ENCODE measurements around the gene PDE1C. TPM values are rescaled to one million over a fixed set of nuclear protein-coding genes. Genes with fewer than 3 reads are reported as not detected.
"Not testable (repeated sequence)": the region's sequence is repeated elsewhere in the genome, so short reads cannot be mapped to it uniquely, and the experiment has no call there.

Gene PDE1C
- total RNA-seq (2014; rRNA removed; shearing (Covaris generic)): 1.9 and 2.4 TPM in 2 replicates

GRCh38 chr7:32070406-32071360, at the start of gene PDE1C:
Gene PDE1C, minus strand, starts transcription at chr7:32070407.
- DNase-seq (ENCODE audit: low spot score): no peak

- no peak for DNase-seq (ENCODE audit: low spot score)
Measured at GRCh38 chr7:32119790-32120196, 49.6 kb upstream of the PDE1C start.

DNA sequence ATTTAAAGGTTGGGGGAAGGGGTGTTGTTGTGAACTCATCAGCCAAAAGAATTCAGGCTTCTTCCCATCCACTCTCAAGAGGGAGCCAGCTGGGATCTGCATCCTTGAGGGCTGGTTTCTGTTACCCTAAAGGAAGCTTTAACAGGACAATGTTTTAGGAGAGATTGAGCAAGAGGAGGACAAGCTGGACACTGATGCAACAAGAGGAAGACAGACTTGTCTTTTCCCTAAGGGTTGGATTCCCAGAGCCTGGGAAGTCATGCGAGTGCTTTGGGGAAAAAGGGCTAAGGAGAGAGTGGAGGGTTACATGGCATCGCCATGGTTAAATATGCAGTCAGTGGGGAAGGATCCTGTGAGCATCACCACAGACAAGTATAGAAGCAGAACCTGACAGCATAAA, 47.6 kb upstream of the PDE1C start:
- DNase-seq (ENCODE audit: low spot score): no peak

- DNase-seq (ENCODE audit: low spot score): no peak
Measured at GRCh38 chr7:32116436-32116835, 46.2 kb upstream of the PDE1C start.

- DNase-seq (ENCODE audit: low spot score): no peak
Measured at GRCh38 chr7:32115831-32116230, 45.6 kb upstream of the PDE1C start.

DNA sequence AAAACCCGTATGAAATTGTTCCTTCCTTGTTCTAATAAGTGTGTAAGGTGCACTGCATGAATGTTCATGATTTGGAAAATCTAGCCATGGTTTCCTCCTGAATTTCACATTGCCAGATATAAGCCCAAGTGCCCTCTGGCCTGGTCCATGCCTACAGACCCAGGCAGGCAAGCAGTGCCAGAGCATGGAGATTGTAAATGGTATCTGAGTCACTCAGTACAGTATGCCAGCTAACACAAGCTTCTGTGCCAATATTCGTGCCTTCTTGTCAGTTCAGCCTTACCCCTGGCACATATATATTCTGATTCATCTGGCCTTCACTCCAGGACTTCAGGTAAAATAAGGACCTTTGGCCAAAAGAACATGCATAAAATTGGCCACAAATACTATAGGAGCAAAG, 38.4 kb upstream of the PDE1C start:
- no peak for DNase-seq (ENCODE audit: low spot score)

GRCh38 chr7:32104766-32105165, 34.6 kb upstream of the PDE1C start:
- DNase-seq (ENCODE audit: low spot score): no peak

DNA sequence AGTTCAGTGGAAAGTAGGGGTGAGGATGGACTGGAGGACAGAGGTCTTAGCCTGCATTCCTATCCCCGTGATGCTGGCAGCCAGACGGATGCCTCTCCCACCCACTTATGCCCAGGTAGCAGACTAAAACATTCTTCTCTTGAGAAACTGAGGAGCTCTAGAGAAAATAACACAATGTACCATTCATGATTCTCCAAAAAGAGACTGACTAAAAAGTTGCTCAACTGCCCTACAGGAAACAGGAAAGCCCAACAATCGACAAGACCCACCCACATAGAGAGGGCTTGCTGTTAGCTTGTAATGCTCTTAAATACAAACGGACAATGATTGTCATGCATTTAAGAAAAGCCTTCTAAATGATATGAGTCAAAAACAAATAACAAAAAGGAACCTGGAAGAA, 33.2 kb upstream of the PDE1C start:
- no peak for DNase-seq (ENCODE audit: low spot score)

GRCh38 chr7:32102432-32102873, 32.2 kb upstream of the PDE1C start:
- no peak for DNase-seq (ENCODE audit: low spot score)

DNA sequence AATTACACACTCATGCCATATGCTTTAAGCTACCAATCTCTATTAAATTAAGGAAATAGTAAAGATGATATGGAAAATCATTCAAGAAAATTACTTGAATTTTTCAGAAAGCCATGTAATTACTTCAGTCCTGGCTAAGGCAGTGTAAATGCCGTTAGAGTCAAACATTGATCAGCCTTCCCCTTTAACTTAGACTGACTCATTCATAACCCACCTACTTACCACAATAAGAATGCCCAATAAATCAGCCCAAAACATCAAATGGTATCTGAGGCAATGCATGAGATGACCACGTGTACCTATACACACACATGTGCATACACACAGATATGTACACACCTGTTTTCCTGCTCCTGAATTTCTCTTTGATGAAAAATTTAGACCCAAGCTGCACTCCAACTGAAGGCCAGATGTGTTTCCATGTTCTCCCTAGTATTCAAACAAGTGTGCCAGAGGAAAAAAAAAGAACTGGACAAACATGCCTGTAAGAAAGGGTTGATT, 30.2 kb upstream of the PDE1C start:
- no peak for DNase-seq (ENCODE audit: low spot score)

GRCh38 chr7:32094516-32094915, 24.3 kb upstream of the PDE1C start:
- DNase-seq (ENCODE audit: low spot score): no peak

- peak; percentile 95 for DNase-seq (ENCODE audit: low spot score)
Measured at GRCh38 chr7:32093415-32094408, 23.5 kb upstream of the PDE1C start.

DNA sequence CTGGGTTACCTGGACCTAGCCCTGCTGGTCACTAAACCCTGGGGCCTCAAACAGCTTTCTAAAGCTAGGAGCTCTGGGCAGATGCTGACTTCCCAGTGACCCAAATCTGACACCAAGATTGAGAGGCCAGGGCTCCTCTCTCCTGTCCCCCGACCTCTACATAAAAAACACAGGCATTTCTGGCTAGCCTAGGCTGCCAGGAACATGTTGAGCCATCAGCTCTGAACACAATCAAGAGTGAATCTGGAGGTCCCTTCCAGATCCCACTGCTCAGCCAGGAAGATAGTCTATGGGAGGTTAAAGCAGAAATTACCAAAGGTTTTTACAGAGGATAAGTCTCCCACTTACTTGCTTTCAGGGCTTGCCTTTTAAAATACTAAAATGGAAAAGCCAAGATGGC, 22.1 kb upstream of the PDE1C start:
- DNase-seq (ENCODE audit: low spot score): no peak

- DNase-seq (ENCODE audit: low spot score): no peak
Measured at GRCh38 chr7:32091608-32092210, 21.5 kb upstream of the PDE1C start.

- DNase-seq (ENCODE audit: low spot score): no peak
Measured at GRCh38 chr7:32089678-32090077, 19.5 kb upstream of the PDE1C start.

- DNase-seq (ENCODE audit: low spot score): no peak
Measured at GRCh38 chr7:32089256-32089655, 19.0 kb upstream of the PDE1C start.

- no peak for DNase-seq (ENCODE audit: low spot score)
Measured at GRCh38 chr7:32088451-32088881, 18.3 kb upstream of the PDE1C start.

- no peak for DNase-seq (ENCODE audit: low spot score)
Measured at GRCh38 chr7:32079510-32079909, 9.3 kb upstream of the PDE1C start.

- no peak for DNase-seq (ENCODE audit: low spot score)
Measured at GRCh38 chr7:32078824-32079223, 8.6 kb upstream of the PDE1C start.

DNA sequence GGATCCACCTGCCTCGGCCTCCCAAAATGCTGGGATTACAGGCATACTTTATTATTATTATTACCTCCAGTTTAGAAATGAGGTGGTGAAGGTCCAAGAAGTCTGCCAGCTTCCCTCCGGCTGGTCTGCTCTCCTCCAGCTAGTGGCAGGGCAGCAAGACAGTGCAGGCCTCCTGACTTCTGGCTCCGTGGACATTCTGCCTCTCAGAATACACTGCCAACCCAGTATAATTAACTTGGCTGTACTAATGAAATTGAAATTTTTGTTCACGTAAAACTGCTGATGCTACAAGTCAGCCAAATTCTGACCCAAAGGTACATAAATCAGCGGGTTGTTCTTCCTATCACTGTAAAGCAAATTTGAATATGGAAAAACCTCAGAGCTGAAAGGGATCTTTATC, 7.6 kb upstream of the PDE1C start:
- no peak for DNase-seq (ENCODE audit: low spot score)

DNA sequence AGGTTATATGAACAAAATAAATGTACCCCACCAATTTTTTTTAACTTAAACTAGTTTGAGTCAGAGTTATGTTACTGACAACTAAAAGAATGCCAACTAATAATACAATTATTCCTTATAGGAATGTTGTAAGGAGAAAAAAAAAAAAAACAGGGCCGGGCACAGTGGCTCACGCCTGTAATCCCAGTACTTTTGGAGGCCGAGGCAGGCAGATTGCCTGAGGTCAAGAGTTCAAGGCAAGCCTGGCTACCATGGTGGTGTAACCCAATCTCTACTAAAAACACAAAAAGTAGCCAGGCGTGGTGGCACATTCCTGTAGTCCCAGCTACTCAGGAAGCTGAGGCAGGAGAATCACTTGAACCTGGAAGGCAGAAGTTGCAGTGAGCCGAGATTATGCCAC, 6.6 kb upstream of the PDE1C start:
- not testable (repeated sequence) for DNase-seq (ENCODE audit: low spot score)

DNA sequence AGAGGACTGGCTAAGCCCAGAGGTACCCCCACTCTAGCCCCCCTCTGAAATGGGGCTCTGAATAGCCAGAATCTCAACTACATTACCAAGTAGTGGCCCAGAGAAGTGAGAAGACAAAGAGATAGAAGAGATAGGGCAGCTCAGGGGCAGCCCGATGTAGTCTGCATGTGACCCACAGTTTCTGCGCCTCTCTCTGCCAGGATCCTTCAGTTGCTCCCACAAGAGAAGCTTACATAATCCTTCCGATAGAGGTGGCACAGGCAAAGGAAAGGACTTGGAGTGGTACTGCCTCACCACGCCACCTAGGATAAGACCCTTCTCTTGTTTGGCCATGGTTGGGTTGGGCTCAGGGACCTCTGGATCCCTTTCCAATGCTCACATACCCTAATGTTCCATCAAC, 5.4 kb upstream of the PDE1C start:
- no peak for DNase-seq (ENCODE audit: low spot score)

Data from H4 (cell line).